SK-N-SH (cell line): Measurements from ENCODE around the gene CACNA1D.

Experiments
- EP300 ChIP-seq, 2 experiments: IDR thresholded peaks; 2 replicates each; pipeline versions ENCODE4 v1.4.0 to v1.6.1; 2012; ENCODE audit warnings: borderline replicate concordance in 1 of 2, low read depth in 1 of 2, low read length in 1 of 2
- EZH2phosphoT487 ChIP-seq: fragments of 200-600 bp; sonication (generic); IDR thresholded peaks from 2 replicates; pipeline ENCODE4 v1.6.1; 2017; ENCODE audit warnings: low read depth, mixed run types, mild to moderate bottlenecking, antibody characterized with exemption, moderate library complexity, borderline replicate concordance
- FOXM1 ChIP-seq: IDR thresholded peaks from 2 replicates; pipeline ENCODE4 v1.4.0; 2012; ENCODE audit warnings: low read depth, mild to moderate bottlenecking
- NFIC ChIP-seq: IDR thresholded peaks from 2 replicates; pipeline ENCODE4 v1.4.0; 2012; ENCODE audit warnings: borderline replicate concordance
- POLR2AphosphoS5 ChIP-seq: IDR thresholded peaks from 2 replicates; pipeline ENCODE4 v1.6.1; 2012; ENCODE audit warnings: low read depth, low read length
- TCF12 ChIP-seq: IDR thresholded peaks from 2 replicates; pipeline ENCODE4 v1.4.0; 2012
- TF ChIP-seq, protein P1 (sequence below): fragments of 200-600 bp; sonication (generic); IDR thresholded peaks from 2 replicates; pipeline ENCODE4 v1.6.1; 2017; ENCODE audit warnings: antibody characterized with exemption, mild to moderate bottlenecking, moderate library complexity
- TF ChIP-seq, protein P2 (sequence below): fragments of 150-350 bp; IDR thresholded peaks from 2 replicates; pipeline ENCODE4 v1.6.1; 2017; ENCODE audit warnings: antibody characterized with exemption, low read length, low read depth, borderline replicate concordance
- TF ChIP-seq, protein P3 (sequence below): IDR thresholded peaks from 2 replicates; pipeline ENCODE4; 2012

DNA sequence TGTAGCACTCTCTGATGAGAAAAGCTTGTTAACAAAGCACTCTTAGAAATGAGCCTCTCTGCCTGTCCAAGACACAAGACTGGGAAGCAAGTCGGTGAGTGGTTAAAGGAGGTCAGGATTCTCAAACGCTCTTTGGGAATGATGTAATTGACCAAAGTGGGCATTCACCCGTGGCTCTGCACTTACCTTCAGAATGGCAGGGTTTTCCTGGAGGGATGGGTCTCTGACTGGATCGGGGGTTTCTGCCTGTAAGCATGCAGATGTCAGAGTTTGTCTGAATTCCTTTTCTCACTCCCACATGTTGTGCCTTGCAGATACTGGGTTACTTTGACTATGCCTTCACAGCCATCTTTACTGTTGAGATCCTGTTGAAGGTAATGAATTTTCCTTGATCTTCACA is 245.6 kb downstream of the CACNA1D start:
- no peak for TF ChIP-seq EZH2phosphoT487
- TF ChIP-seq, protein P1, sequence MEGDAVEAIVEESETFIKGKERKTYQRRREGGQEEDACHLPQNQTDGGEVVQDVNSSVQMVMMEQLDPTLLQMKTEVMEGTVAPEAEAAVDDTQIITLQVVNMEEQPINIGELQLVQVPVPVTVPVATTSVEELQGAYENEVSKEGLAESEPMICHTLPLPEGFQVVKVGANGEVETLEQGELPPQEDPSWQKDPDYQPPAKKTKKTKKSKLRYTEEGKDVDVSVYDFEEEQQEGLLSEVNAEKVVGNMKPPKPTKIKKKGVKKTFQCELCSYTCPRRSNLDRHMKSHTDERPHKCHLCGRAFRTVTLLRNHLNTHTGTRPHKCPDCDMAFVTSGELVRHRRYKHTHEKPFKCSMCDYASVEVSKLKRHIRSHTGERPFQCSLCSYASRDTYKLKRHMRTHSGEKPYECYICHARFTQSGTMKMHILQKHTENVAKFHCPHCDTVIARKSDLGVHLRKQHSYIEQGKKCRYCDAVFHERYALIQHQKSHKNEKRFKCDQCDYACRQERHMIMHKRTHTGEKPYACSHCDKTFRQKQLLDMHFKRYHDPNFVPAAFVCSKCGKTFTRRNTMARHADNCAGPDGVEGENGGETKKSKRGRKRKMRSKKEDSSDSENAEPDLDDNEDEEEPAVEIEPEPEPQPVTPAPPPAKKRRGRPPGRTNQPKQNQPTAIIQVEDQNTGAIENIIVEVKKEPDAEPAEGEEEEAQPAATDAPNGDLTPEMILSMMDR, result no peak
- TF ChIP-seq, protein P2, sequence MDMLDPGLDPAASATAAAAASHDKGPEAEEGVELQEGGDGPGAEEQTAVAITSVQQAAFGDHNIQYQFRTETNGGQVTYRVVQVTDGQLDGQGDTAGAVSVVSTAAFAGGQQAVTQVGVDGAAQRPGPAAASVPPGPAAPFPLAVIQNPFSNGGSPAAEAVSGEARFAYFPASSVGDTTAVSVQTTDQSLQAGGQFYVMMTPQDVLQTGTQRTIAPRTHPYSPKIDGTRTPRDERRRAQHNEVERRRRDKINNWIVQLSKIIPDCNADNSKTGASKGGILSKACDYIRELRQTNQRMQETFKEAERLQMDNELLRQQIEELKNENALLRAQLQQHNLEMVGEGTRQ, result no peak
- no peak for TF ChIP-seq FOXM1
- TF ChIP-seq, protein P3, sequence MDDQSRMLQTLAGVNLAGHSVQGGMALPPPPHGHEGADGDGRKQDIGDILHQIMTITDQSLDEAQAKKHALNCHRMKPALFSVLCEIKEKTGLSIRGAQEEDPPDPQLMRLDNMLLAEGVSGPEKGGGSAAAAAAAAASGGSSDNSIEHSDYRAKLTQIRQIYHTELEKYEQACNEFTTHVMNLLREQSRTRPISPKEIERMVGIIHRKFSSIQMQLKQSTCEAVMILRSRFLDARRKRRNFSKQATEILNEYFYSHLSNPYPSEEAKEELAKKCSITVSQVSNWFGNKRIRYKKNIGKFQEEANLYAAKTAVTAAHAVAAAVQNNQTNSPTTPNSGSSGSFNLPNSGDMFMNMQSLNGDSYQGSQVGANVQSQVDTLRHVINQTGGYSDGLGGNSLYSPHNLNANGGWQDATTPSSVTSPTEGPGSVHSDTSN, result no peak
- no peak for TF ChIP-seq TCF12
- no peak for TF ChIP-seq NFIC
- TF ChIP-seq EP300 (IDR thresholded peaks at IDR 0.05; ENCODE audit: borderline replicate concordance in 1 of 2, low read depth in 1 of 2, low read length in 1 of 2), result no peak
- no peak for TF ChIP-seq POLR2AphosphoS5
